ENCODE measurements around the gene BCL10.

DNA sequence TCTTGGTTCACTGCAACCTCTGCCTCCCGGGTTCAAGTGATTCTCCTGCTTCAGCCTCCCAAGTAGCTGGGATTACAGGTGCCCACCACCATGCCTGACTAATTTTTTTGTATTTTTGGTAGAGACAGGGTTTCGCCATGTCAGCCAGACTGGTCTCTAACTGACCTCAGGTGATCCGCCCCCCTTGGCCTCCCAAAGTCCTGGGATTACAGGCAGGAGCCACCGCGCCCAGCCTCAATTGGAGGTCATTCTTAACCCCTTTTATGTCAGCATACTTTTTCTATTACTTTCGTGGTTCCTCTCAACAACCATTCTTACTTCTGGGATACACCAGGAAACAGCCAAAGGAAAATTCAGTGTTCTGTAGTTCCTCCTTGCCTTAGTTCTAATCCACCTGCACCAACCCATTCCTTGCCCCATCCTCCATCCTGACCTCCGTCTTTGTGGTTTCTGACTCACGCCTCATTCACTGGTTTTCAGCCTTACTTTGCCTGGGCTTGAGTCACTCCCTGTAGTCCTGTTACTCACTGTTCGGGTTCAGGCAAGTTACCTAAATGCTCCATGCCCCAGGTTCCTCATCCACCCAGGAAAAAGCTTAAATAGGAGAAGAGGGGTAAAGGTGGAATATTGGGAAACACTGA lies 12.9 kb upstream of the BCL10 start:
- TF ChIP-seq, protein P1, sequence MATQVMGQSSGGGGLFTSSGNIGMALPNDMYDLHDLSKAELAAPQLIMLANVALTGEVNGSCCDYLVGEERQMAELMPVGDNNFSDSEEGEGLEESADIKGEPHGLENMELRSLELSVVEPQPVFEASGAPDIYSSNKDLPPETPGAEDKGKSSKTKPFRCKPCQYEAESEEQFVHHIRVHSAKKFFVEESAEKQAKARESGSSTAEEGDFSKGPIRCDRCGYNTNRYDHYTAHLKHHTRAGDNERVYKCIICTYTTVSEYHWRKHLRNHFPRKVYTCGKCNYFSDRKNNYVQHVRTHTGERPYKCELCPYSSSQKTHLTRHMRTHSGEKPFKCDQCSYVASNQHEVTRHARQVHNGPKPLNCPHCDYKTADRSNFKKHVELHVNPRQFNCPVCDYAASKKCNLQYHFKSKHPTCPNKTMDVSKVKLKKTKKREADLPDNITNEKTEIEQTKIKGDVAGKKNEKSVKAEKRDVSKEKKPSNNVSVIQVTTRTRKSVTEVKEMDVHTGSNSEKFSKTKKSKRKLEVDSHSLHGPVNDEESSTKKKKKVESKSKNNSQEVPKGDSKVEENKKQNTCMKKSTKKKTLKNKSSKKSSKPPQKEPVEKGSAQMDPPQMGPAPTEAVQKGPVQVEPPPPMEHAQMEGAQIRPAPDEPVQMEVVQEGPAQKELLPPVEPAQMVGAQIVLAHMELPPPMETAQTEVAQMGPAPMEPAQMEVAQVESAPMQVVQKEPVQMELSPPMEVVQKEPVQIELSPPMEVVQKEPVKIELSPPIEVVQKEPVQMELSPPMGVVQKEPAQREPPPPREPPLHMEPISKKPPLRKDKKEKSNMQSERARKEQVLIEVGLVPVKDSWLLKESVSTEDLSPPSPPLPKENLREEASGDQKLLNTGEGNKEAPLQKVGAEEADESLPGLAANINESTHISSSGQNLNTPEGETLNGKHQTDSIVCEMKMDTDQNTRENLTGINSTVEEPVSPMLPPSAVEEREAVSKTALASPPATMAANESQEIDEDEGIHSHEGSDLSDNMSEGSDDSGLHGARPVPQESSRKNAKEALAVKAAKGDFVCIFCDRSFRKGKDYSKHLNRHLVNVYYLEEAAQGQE (IDR thresholded peaks at IDR 0.05; ENCODE audit: borderline replicate concordance) = no peak
- TF ChIP-seq RAD21 (conservative IDR thresholded peaks at IDR 0.05) = no peak
- no peak for TF ChIP-seq EP300 (conservative IDR thresholded peaks at IDR 0.05; ENCODE audit: poor library complexity, severe bottlenecking)
- TF ChIP-seq, protein P2, sequence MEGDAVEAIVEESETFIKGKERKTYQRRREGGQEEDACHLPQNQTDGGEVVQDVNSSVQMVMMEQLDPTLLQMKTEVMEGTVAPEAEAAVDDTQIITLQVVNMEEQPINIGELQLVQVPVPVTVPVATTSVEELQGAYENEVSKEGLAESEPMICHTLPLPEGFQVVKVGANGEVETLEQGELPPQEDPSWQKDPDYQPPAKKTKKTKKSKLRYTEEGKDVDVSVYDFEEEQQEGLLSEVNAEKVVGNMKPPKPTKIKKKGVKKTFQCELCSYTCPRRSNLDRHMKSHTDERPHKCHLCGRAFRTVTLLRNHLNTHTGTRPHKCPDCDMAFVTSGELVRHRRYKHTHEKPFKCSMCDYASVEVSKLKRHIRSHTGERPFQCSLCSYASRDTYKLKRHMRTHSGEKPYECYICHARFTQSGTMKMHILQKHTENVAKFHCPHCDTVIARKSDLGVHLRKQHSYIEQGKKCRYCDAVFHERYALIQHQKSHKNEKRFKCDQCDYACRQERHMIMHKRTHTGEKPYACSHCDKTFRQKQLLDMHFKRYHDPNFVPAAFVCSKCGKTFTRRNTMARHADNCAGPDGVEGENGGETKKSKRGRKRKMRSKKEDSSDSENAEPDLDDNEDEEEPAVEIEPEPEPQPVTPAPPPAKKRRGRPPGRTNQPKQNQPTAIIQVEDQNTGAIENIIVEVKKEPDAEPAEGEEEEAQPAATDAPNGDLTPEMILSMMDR (IDR thresholded peaks at IDR 0.05; ENCODE audit: poor library complexity, severe bottlenecking) = no peak
